G401.6 (cell line): Measurements from ENCODE around the gene MGAT1.
"Not testable (repeated sequence)": the region's sequence is repeated elsewhere in the genome, so short reads cannot be mapped to it uniquely, and the experiment has no call there.

Experiments used
- FAIRE-seq: peaks from 2 replicates; lab custom pipeline; 2012; peaks lifted over from hg19 to GRCh38; lab: Jason Lieb, UNC

Gene MGAT1

GRCh38 chr5:180804129-180804618, 1.6 kb upstream of the MGAT1 start:
- FAIRE-seq = no peak

DNA sequence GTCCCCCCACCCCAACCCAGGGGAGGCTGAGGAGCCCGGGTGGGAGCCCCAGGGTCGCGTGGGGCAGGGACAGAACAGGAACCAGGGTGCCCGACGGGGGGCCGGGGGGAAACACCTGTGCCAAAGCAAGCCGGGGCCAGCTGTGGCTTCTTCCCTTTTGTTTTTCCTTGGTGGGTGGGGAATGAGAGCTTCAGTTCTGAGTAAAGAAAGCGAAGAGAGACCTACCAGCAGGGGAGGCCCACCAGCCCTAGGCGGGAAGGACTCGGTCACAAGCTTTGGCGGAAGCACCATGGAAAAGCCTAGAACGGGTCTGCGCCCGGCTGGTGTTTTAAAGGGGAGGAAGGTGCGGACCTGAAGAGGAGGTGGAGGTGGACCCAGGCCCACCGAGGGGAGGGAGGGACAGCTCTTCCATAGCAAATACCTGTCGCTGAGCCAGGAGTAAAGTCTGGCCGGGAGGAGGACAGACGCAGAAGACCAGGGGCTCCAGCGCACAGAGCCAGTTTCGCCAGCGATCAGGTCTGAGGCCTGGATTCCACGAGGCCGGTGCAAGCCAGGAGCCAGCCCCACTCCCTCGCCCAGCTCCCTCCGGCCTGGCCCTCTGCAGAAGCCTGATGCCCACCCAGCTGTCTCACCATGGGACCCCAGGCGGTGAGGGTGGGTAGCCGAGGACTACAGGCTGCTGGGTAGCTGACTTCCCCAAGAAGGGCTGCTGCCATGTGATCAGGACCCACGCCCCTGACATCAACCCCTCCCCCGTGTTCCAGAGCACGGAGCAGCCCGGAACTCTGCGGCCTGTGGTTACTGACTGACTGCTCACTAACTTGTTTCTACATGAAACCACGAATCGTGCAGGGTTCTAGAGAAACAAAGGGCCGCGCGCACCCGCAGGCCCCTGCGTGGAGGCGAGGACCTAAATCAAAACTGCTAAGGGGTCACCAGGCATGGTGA, 849 bp upstream of the MGAT1 start:
- FAIRE-seq = no peak

DNA sequence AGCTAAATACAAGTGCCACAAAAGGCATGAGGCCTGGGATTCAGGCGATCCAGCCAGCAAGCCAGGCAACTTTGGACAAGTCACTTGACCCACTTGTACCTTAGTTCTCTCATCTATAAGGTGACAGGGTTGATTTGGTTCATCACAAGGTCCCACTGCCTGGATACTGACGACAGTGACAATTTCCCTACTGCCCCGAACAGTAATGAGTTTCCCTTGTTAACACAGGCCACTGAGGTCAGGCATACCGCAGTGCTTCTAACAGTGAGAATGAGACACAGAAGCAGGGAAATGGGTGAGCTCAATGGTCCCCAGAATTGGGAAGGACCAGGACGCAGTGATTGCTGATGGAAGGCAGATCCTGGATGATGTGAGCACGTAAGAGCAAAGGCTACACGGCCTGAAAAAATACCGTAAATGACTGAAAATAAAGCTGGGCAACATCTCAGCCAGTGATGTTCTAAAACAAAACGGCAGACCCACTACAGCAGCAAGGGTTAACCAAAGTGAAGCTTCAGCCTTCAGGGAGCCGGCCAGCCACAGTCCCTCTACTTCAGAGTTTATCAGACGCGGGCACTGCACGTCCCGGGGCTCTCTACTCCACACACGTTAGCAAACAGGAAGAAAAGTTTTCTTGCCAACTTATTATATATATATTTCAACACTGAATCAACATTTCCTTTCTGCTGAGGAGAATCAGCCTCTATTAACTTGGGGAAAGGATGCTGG, 846 bp downstream of the MGAT1 start:
- no peak for FAIRE-seq

DNA sequence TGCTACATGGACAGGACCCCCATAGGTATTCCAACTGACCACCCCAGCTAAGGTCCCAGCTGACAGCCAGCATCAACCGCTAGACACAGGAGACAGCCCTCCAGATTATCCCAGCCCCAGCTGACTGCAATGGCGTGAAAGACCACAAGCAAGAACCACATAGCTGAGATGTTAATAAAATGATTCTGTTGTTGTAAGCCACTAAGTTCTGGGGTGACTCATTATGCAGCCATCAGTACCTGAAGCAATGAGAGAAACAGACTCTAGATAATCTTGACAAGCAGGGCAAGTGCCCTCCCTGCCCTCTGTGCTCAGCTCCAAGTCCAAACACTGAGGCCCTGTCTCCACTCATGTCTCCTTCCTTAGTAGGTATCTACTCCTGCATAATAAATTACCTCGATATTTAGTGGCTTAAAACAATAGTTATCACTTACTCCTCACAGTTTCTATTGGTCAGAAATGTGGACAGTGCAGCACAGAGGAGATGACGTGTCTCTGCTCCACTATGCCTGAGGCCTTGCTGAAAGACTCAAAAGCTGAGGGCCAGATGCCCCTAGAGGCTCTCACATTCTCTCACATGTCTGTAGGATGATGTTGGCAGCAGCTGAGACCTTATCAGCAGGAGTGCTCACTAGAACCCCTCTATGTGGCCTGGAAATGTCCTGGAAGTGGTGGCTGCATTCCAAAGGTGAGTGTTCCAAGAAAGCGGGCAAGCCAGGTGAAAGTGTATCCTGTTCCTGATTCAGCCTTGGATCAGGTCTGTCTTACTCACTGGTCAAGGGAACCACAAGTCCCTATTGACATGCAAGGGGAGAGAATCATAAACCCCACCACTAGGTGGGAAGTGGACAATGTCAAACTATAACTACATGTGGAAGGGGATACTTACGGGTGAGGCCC, 2.5 kb downstream of the MGAT1 start:
- no peak for FAIRE-seq

DNA sequence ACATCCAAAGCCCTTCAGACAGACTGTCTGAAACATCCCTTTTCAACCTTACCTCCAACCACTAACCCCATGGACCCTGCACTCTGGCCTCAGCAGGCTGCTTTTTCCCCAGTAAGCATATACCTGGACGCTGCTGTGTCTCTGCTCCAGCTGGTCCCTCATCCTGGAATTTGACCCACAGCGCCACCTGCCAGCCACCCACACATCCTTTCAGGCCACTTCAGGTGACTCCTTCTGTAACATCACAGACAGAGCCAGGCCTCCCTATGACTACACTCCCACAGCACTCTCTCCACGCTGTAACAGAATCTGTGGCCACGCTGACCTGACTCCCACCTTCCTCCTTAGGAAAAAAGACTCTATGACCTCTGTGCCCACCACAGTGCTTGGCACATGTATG, 3.4 kb downstream of the MGAT1 start:
- no peak for FAIRE-seq

- no peak for FAIRE-seq
Measured at GRCh38 chr5:180798193-180798592, 4.4 kb downstream of the MGAT1 start.

- no peak for FAIRE-seq
Measured at GRCh38 chr5:180797256-180798192, 5.1 kb downstream of the MGAT1 start.

DNA sequence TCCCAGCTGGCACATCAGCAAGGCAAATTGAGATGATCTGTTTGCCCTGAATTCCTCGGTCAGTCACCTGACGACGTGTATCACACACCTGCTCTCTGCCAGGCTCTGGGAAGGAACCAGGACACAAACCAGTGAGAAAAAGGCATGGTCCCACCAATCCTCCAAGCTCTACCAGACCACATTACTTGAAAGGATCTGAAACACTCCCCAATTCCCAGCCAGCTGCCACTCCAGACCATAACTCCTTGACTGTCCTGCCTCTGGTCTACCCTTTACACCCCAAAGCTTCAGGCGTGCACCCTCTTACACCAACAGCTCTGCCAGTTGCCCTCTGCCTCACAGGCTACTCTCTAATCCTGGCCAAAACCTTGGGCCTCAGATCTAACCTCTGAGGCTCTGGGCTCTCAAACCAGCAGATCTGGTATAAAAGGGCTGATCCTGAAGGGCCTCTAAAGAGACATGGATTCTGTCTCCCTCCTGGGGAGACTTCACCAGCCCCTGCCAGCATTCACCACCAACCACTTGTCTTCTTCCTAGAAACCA, 6.8 kb downstream of the MGAT1 start:
- FAIRE-seq = no peak

- FAIRE-seq = no peak
Measured at GRCh38 chr5:180792965-180793287, 9.7 kb downstream of the MGAT1 start.

DNA sequence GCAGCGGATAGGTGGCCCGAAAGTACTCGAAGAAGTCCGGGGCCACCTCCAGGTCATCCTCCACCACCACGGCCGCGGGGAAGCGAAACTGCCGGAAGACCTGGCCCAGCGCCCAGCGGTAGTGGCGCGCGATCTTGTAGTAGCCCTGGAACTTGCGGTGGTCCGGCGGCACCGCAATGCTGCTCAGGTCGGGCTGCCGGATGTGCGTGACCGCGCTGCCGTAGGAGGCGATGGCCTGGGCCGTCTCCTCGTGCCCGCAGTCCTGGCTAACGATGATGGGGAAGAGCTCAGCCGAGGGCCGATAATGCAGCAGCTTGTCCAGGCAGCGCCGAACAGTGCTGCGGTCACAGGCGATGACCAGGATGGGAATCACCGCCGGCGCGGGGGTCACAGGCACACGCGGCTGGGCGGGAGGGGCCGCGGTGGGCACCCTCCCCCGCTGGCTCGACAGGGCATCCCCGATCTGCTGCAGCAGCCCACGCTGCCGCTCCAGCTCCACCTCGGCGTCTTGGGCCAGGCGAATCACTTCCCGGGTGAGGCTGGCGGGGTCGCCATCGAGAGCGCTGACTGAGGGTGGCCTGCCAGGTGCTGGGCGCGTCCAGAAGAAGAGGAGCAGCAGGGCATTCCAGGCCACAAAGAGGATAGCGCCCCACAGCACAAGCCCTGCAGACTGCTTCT, 10.2 kb downstream of the MGAT1 start:
- no peak for FAIRE-seq

DNA sequence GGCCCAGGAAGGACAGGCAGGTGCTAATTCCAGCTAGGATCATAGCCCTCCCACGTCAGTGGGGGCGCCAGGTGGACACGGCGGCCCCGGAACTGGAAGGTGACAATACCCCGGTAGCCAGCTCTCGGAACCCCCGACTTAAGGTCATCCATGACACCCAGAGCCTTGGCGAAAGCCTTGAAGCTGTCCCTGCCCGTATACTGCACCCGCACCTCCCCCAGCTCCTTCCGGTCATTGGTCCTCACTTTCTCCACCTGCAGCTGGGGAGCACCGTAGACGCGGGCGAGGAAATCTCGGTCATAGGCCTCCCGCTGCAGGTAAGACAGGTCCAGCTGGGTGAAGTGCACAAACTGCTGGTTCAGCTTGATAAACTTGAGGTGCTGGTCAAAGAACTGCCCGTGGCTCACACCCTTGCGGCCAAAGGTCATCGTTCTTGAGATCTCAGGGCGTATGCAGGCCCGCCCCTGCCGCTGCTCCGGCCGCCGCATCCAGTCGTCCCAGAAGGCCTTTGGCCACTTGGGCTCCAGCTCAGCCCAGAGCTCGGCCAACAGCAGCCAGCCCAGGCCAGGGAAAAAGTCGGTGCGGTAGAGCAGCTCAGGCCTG, 10.9 kb downstream of the MGAT1 start:
- FAIRE-seq = no peak

- no peak for FAIRE-seq
Measured at GRCh38 chr5:180790524-180790923, 12.1 kb downstream of the MGAT1 start.

DNA sequence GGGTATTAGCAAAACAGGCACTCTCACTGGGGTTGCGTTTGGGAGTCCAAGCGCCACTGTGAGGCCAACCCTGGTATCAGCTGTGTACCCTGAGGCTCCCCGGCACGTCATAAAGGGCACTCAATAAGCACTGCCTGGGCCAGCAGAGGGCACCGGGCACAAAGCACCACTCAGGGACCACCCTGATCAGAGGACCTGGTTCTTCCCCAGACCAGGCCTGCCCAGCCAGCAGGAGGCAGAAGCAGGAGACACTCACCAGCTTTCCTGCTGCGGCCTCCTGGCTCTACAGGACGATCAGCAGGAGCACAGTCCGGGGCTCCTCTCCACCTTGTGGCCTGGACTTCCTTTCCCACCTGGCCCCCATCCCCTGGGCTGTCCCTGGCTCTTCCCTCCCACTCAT, 12.6 kb downstream of the MGAT1 start:
- FAIRE-seq = no peak

DNA sequence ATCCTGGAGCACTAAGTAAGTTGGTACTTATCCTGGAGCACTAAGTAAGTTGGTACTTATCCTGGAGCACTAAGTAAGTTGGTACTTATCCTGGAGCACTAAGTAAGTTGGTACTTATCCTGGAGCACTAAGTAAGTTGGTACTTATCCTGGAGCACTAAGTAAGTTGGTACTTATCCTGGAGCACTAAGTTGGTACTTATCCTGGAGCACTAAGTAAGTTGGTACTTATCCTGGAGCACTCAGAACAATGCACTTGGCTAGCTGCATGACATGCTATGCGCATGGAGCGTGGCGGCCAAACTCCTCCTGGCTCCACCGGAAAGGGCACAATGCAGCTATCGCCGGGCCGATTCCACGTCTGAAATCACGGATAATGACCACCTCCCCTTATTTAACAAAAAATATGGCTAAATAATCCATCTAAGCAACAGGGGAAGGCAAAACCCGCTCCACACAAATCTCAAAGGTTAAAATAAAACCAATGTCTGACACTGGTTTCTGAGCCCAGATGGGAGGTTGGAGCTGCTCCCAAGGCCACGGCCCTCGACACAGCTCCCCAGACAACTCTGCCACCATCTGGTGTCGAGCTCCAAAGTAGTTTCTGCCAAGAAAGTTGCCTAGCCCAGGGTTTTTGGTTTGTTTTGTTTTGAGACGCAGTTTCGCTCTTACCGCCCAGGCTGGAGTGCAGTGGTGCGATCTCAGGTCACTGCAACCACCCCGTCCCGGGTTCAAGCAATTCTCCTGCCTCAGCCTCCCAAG, 13.8 kb downstream of the MGAT1 start:
- not testable (repeated sequence) for FAIRE-seq

DNA sequence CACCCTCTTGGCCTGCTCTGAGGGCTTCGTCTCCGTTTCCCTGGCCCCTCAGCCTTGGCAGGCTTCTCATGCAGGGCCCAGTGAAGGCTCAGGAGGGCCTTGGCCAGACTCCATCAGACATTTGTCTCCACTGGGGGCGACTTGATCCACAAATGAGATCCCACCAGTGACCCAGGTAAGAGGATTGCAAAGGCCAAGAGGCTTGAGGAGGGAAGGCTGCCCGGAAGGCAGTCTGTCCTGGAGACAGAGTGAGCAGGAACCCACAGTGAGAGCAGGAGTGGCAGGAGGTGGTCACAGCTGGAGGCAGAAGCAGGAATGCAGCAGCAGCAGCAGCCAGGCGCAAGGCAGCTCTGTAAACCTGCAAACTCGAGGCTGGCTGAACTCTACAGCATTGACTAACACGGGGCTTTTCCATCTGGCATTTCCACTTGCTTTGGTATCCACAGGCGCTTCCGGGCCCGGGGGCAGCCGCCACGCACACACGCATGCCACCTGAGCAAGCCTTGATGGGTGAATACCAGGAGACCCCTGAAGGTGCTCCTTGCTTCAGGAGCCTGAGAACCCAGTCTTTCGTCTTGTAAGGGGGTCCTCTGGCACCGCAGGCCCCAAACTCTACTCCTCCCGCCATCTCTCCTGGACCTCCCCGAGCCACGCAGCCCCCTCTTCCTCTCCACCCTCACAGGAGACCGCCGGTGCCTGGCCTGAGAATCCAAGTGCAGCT, 14.7 kb downstream of the MGAT1 start:
- no peak for FAIRE-seq

DNA sequence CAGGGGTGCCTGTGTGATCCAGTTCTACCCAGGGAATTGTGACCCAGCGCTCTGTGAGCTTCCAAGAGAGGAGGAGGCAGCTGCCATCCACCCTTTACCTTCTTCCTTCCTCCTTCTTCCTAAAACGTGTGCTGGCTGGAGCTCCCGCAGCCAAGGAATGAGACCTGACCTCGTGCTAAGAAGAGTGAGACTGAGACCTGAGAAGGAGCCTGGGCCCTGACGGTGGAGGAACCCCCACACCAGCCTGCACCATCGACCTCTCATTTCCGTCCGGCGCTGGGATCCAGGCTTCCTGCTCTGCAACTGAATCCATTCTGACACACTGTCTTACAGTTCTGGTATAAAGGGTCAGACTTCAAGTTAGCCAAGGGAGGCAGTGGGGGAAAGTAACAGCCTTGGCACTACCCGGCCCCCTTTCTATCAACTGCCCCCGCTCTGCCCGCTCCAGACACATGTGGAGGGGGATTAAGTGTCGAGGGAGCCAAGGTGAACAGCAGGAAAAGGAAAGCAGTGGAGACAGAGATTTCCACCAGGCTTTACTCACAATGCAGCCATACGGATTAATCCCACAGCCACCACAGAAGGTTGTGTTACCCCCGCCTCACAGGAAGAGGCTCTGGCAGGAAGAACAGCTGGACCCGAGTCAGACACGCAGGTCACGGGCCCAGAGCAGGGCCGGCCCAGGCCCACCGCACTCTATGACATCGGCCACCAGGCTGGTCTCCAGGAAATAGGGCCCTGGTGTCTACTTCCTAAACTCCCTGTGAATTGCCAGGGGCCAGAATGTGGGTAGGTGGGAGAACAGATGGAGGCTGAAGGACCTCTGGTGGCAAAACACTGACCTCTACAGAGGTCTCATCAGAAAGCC, 15.8 kb downstream of the MGAT1 start:
- no peak for FAIRE-seq

- FAIRE-seq = no peak
Measured at GRCh38 chr5:180785794-180786221, 16.8 kb downstream of the MGAT1 start.
